K562 (cell line): ENCODE results near the gene SLC6A1. TPM values are rescaled to one million over a fixed set of nuclear protein-coding genes. Genes with fewer than 3 reads are reported as not detected.

Source experiments
- ATAC-seq: fragments of 200-7000 bp; cut with Tn5 transposase; 3 replicates; pipeline ENCODE4 v1.9.1; 2020; ENCODE audit warnings: moderate library complexity
- BruUV-seq: library from RNA; stranded (reverse); fragments of 400-500 nt; replicated peaks from 2 replicates; lab custom pipeline; 2021; lab: Mats Ljungman, UMichigan
- CTCF ChIA-PET: fragments of 300-600 bp; formaldehyde crosslinking; extraction: SDS; loops from one replicate; lab custom pipeline; 2021; ENCODE audit warnings: low intra/inter-chr PET ratio; lab: Yijun Ruan, JAX
- POLR2A ChIA-PET: fragments of 300-600, 350-650 bp; sonication (Branson Sonifier 250); formaldehyde crosslinking; extraction: SDS; loops from one replicate; lab custom pipeline; 2021; ENCODE audit warnings: antibody characterized with exemption, inconsistent platforms; lab: Yijun Ruan, JAX
- DNase-seq, 4 experiments: peaks; one replicate each; pipeline versions ENCODE4 v3.0.0 to v3.0.0-alpha.2; 2011 to 2018; ENCODE audit warnings: low spot score in 3 of 4, mixed read lengths in 3 of 4; ENCODE audit errors: extremely low read depth in 1 of 4
- FAIRE-seq: peaks from 2 replicates; lab custom pipeline; 2011; peaks lifted over from hg19 to GRCh38; lab: Jason Lieb, UNC
- H2AFZ ChIP-seq: 2 replicates; pipeline ENCODE4 v1.6.0; 2011; ENCODE audit warnings: low read depth, low read length, control low read depth, inconsistent platforms
- H3K27ac ChIP-seq: fragments of 200-600 bp; 3 replicates; pipeline ENCODE4 v1.8.0; 2011; ENCODE audit warnings: low read depth, mild to moderate bottlenecking, control low read depth, inconsistent platforms, low read length, moderate library complexity, mixed read lengths; ENCODE audit errors: extremely low read depth
- H3K27me3 ChIP-seq, 2 experiments: fragments of 300-600 bp in 1 of 2; 2 replicates in 1 of 2; 3 replicates in 1 of 2; pipeline versions ENCODE4 v1.6.0 to v1.8.0; 2011; ENCODE audit warnings: inconsistent platforms in 2 of 2, low read length in 2 of 2, mild to moderate bottlenecking in 1 of 2, mixed read lengths in 1 of 2, moderate library complexity in 1 of 2; ENCODE audit not compliant: control insufficient read depth in 2 of 2, insufficient read depth in 2 of 2
- H3K36me3 ChIP-seq: fragments of 300-600 bp; 3 replicates; pipeline ENCODE4 v1.8.0; 2011; ENCODE audit warnings: mild to moderate bottlenecking, low read length, inconsistent platforms; ENCODE audit not compliant: control insufficient read depth, insufficient read depth
- H3K4me1 ChIP-seq, 2 experiments: fragments of 200-600 bp in 1 of 2; replicated peaks in 1 of 2; 2 replicates in 1 of 2; 3 replicates in 1 of 2; pipeline versions ENCODE4 v1.5.1 to v1.8.0; 2011; ENCODE audit warnings: inconsistent platforms in 2 of 2, low read length in 2 of 2, mild to moderate bottlenecking in 1 of 2, mixed read lengths in 1 of 2, moderate library complexity in 1 of 2; ENCODE audit not compliant: control insufficient read depth in 2 of 2, insufficient read depth in 2 of 2
- H3K4me2 ChIP-seq: 2 replicates; pipeline ENCODE4 v1.6.1; 2011; ENCODE audit warnings: low read length, control low read depth, inconsistent platforms, mixed read lengths; ENCODE audit not compliant: insufficient read depth
- H3K4me3 ChIP-seq: fragments of 200-600 bp; sonication (generic), shearing (Covaris generic); 2 replicates; pipeline ENCODE4 v1.5.1; 2016; ENCODE audit warnings: control low read depth, inconsistent platforms
- H3K79me2 ChIP-seq: fragments of 200-600 bp; 3 replicates; pipeline ENCODE4 v1.8.0; 2011; ENCODE audit warnings: low read length, inconsistent platforms; ENCODE audit not compliant: control insufficient read depth, insufficient read depth
- H3K9ac ChIP-seq, 2 experiments: 2 replicates each; pipeline versions ENCODE4 v1.6.0 to v1.6.1; 2011; ENCODE audit warnings: low read depth in 2 of 2, low read length in 2 of 2, control low read depth in 1 of 2, inconsistent platforms in 1 of 2, mild to moderate bottlenecking in 1 of 2, mixed read lengths in 1 of 2; ENCODE audit not compliant: insufficient read depth in 1 of 2
- H3K9me1 ChIP-seq: one replicate; pipeline ENCODE4 v1.6.0; 2011; ENCODE audit warnings: inconsistent platforms, mild to moderate bottlenecking, low read length, moderate library complexity; ENCODE audit not compliant: control insufficient read depth, insufficient read depth
- H3K9me3 ChIP-seq: replicated peaks from 2 replicates; pipeline ENCODE4 v1.5.1; 2011; ENCODE audit warnings: low read depth, low read length, inconsistent platforms; ENCODE audit not compliant: control insufficient read depth, insufficient read depth
- H4K20me1 ChIP-seq: replicated peaks from 2 replicates; pipeline ENCODE4 v1.6.1; 2011; ENCODE audit warnings: low read length, inconsistent platforms, mixed read lengths; ENCODE audit not compliant: control insufficient read depth, insufficient read depth
- SAFB2 ChIP-seq: fragments of 200-400 bp; formaldehyde crosslinking; IDR thresholded peaks from 2 replicates; pipeline ENCODE4 v1.6.1; 2018; ENCODE audit warnings: borderline replicate concordance, low read length, low read depth, moderate library complexity; ENCODE audit not compliant: severe bottlenecking
- SPI1 ChIP-seq: IDR thresholded peaks from 2 replicates; pipeline ENCODE4 v1.6.1; 2011; ENCODE audit warnings: low read depth, low read length, control low read depth, borderline replicate concordance
- WGBS: fragments of 100-300 bp; shearing (Covaris generic); methylation state at CpG from one replicate; pipeline ENCODE4 v1.1.6; 2016; ENCODE audit warnings: low coverage, mixed read lengths; ENCODE audit not compliant: insufficient coverage; ENCODE audit errors: missing lambda C conversion rate; 5-methylcytosine and 5-hydroxymethylcytosine counted together
- in situ Hi-C: fragments of 300-500 bp; cut with MboI; formaldehyde crosslinking; loops from 4 replicates; pipeline ENCODE4 v1.15.0; 2018; ENCODE audit warnings: inconsistent platforms, mixed read lengths
- intact Hi-C: fragments of 100-400 bp; cut with micrococcal nuclease; formaldehyde crosslinking; loops from 2 replicates; pipeline ENCODE4 v1.14.2; 2022
- polyA plus RNA-seq, 8 experiments: library from polyadenylated mRNA; depleted of rRNA in 4 of 8; stranded (reverse) in 5 of 8; unstranded in 3 of 8; fragments of >200 nt; fragmentation: Nextera tagmentation in 2 of 8; fragmentation: Illumina TruSeq in 1 of 8; extraction: Ambion mirVana in 2 of 8; extraction: Trizol in 1 of 8; gene quantifications; 2 replicates each; pipeline versions ENCODE4 v1.2.1 to v1.2.3, GENCODE V29; 2011 to 2014; ENCODE audit warnings: inconsistent platforms in 1 of 8, missing spikeins in 1 of 8
- total RNA-seq, 7 experiments: library from RNA; depleted of rRNA in 6 of 7; stranded (reverse); fragments of >200 nt in 6 of 7; fragmentation: Illumina TruSeq in 2 of 7; extraction: Trizol in 2 of 7; gene quantifications; 2 replicates each; pipeline versions ENCODE4 v1.2.1 to v1.2.3, GENCODE V29; 2011 to 2021; ENCODE audit warnings: low replicate concordance in 1 of 7
- TF ChIP-seq, protein P1 (sequence below): fragments of 450-650 bp; IDR thresholded peaks from 2 replicates; pipeline ENCODE4 v1.7.1; 2018; ENCODE audit warnings: mild to moderate bottlenecking, low read depth; ENCODE audit not compliant: partially characterized antibody

Gene SLC6A1
- total and polyA plus RNA-seq, 9 of the 15 experiments (the other 6 are each of a cell fraction or from before 2014, with no cell fraction given) = not detected

DNA sequence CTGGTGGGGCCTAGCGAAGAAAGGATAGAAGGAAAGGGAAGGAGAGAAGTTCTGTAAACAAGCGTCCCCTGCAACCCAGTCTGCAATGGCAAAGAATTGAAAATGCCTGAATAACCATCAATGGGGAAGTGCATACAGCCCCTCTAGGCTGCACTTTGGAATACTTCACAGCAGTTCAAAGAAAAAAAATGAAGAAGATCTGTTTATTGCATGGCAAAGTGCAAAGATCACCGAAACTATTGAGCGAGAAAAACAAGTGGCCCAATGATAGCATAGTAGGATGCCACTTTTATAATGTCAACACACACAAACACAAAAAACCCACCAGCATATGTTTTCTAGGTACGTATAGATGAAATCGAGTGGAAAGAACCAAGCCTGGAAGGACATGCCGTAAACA is 13.6 kb upstream of the SLC6A1 start:
- in situ Hi-C loops = no loop called here
- H4K20me1 ChIP-seq = no peaks in the 10 kb centered on the region
- 2% methylated on average over 7 of the region's 7 CpGs for WGBS

More for the DNA sequence above, 13.6 kb upstream of the SLC6A1 start:
- H3K4me1 ChIP-seq = no peaks in the 10 kb centered on the region
- TF ChIP-seq SAFB2 = no peak
- 0 out of 2 replicates have a peak, but pooled peaks have one; percentile 3 for TF ChIP-seq SPI1
- TF ChIP-seq, protein P1, sequence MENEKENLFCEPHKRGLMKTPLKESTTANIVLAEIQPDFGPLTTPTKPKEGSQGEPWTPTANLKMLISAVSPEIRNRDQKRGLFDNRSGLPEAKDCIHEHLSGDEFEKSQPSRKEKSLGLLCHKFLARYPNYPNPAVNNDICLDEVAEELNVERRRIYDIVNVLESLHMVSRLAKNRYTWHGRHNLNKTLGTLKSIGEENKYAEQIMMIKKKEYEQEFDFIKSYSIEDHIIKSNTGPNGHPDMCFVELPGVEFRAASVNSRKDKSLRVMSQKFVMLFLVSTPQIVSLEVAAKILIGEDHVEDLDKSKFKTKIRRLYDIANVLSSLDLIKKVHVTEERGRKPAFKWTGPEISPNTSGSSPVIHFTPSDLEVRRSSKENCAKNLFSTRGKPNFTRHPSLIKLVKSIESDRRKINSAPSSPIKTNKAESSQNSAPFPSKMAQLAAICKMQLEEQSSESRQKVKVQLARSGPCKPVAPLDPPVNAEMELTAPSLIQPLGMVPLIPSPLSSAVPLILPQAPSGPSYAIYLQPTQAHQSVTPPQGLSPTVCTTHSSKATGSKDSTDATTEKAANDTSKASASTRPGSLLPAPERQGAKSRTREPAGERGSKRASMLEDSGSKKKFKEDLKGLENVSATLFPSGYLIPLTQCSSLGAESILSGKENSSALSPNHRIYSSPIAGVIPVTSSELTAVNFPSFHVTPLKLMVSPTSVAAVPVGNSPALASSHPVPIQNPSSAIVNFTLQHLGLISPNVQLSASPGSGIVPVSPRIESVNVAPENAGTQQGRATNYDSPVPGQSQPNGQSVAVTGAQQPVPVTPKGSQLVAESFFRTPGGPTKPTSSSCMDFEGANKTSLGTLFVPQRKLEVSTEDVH = no peak
- TF ChIP-seq, all 486 proteins: peak for 1
- DNase-seq (no peak), FAIRE-seq (no peak), ATAC-seq (no peak)
- intact Hi-C loops = no loop called here
- Histone ChIP-seq H3K4me3 (no peak overlapping the region), H3K79me2 (no peaks in the 10 kb centered on the region), H3K27ac (no peak overlapping the region), H3K4me2 (no peak overlapping the region), H3K36me3 (no peaks in the 10 kb centered on the region), H3K9me1 (no peaks in the 10 kb centered on the region), H3K9me3 (no peaks in the 10 kb centered on the region), H3K27me3 (peaks cover 0 to 11% of the 10 kb centered on the region in 2 experiments; a peak in 1 of 5 replicates), H2AFZ (no peak overlapping the region), H3K9ac (no peak overlapping the region)
- ChIA-PET POLR2A (no interaction called here), CTCF (no interaction called here)
- no TSS peak for BruUV-seq
